GM10847 (cell line): Measurements from ENCODE around the gene LAD1.

Experiments
- POLR2A ChIP-seq: IDR thresholded peaks from 2 replicates; pipeline ENCODE4 v1.6.1; 2011; ENCODE audit not compliant: insufficient read length; ENCODE audit errors: extremely low read depth

The LAD1 gene

DNA sequence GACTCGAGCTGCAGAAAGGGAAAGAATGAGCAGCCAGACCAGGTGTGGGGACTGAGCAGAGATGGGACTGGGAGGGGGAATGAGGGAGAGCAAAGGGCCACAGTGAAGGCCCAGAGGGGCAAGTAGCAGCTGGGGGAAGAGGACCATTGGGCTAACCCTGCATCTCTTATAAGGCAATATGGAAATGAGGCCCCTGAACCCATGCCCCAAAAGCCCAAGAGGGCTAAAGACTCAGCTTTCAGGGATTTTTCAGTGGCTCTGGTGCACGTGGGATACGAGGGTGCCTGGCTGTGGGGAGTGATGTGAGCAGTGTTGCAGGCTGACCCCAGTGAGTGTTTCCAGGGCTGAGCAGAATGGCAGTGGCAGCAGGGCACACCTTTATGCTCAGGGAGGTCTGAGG, 22.9 kb upstream of the LAD1 start:
- TF ChIP-seq POLR2A, result no peak

DNA sequence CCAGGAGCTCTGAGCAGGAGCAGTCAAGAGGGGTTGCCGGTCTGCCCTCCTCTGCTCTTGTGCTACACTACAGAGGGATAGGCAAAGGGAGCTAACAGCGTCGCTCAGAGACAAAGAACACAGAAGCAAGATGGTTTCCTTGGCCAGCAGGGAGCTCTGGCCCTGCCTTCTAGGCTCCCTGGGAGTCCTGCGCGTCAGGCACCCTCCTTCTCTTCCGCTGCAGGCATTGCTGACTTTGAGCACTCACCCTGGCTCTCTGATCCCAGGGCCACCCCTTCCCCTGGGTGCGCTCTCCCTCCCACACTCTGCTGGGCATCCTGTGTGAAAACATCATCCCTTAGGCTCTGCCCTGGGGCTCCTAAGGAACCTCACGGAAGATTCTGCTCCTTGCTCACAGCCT, 21.9 kb upstream of the LAD1 start:
- no peak for TF ChIP-seq POLR2A

DNA sequence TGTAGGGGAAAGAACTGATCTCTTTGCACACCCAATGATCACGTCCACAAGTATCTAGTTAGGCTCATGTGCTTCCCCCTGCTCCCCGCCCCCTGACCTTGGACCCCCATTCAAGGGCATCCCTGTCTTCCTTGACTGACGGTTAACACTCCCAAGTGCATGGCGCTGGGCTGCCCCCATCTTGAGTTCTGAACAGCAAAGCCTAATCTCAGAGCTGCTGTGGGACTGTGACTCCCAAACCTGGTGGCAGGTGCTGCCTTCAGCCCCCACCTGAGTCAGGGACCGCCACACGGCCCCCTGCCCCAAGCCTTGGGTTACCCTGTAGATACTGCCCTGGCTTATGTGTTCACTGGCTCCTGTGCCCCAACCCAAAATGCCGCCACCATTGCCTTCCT, 21.5 kb upstream of the LAD1 start:
- no peak for TF ChIP-seq POLR2A

GRCh38 chr1:201419746-201420607, 20.9 kb upstream of the LAD1 start:
- TF ChIP-seq POLR2A, result no peak

DNA sequence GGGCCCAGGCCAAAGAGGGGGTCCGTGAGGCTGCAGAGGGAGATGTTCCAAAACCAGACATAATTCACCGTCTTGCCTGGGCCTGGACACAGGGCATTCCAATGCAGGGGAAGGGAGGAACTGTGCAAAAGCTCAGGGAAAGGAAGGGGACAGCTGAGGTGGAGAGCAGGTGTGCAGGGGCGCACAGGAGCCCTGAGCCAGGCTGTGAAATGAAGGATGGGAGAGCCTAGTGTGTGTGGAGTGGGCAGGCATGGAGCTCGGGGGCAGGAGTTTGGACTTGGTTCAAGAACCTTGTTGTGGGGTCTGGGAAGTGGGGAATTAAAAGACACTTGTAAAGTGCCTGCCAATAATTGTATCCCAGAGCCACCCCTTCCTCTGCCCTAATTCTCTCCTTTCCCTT, 20.1 kb upstream of the LAD1 start:
- no peak for TF ChIP-seq POLR2A

GRCh38 chr1:201418461-201418860, 19.3 kb upstream of the LAD1 start:
- no peak for TF ChIP-seq POLR2A

- no peak for TF ChIP-seq POLR2A
Observed at GRCh38 chr1:201414051-201414738, 15.1 kb upstream of the LAD1 start.

DNA sequence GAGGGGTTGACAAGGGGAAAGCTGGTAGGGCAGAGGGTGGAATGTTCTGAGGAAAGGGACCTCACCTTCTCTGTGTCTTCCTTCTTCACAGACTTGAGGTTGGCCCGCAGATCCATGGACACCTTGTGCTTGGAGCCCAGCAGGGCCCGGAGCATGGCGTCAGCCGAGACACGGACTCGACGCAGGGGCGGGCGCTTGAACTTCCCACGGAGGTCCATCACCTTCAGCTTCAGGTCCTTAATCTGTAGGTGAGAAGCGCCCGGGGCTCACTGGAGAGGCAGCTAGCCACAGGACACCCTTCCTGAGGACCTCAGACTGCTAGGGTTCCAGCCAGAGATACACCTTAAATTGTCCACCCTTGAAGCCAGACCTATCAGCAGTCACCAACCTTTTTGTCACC, 12.2 kb upstream of the LAD1 start:
- TF ChIP-seq POLR2A, result no peak

DNA sequence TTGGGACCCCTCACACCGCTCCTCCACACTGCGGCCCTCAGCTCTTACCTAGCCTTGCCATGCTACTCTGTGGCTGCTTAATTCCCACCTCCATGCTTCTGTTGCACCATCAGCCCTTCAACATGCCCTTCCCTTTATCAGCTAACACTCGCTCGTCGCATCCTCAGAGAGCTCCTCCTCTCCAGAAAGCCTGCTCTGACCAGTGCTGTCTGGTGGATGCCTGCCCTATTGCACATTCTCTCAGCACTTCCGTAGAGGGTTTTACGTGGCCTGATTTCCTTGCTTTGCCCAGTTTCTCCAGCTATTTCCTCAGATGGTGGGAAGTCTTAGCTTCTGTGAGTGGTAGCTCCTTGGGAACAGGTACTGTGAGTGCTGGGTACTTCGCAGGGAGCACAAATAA, 10.3 kb upstream of the LAD1 start:
- TF ChIP-seq POLR2A, result no peak

- no peak for TF ChIP-seq POLR2A
Observed at GRCh38 chr1:201408834-201409200, 9.7 kb upstream of the LAD1 start.

DNA sequence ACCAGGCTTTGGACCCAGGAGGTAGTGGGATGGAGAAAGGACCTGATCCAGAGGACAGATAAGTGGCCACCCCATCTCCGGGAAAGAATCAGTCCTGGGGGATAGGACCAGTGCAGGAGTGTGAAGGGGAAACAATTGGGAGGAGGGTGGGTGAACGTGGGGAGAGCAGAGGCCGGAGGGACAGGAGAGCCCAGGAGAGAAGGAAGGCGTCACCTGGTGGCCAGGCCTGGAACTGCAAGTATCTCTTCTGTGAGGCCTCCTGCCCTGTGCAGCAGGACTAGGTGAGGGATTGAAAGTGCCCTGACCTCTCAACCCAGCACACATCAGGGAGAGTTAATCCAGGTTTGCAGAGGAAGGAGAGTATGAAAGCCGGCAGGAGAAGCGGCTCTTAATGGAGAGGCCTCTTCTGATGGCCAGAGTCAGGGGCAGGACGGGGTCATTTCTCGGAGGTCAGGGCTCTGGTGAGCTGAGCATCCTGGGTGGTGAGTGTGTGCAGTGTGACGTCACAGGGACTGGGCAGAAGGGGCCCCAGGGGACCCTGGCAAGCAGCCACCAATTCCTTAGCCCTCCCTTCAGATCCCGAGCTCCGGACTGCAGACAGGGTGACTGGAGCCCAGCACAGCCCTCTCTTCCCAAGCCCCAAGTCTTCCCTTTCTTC, 9.2 kb upstream of the LAD1 start:
- TF ChIP-seq POLR2A, result no peak

GRCh38 chr1:201406831-201407406, 7.8 kb upstream of the LAD1 start:
- no peak for TF ChIP-seq POLR2A

DNA sequence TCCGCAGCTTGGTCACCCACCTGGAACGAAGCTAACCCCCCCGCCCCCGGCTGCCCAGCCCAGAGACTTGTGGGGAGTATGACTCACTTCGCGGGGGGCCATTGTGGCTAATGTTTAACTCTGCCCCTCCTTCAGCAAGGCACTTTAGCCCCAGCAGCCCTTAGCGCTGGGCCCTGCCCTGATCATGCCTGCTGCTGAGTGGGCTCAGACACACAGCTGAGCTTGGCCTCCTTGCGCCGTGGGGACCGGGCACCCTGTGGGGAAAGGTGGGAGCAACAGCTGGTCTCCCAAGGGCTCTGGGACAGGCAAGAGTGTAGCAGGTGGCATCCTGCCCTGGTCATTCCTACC, 6.3 kb upstream of the LAD1 start:
- TF ChIP-seq POLR2A, result no peak

DNA sequence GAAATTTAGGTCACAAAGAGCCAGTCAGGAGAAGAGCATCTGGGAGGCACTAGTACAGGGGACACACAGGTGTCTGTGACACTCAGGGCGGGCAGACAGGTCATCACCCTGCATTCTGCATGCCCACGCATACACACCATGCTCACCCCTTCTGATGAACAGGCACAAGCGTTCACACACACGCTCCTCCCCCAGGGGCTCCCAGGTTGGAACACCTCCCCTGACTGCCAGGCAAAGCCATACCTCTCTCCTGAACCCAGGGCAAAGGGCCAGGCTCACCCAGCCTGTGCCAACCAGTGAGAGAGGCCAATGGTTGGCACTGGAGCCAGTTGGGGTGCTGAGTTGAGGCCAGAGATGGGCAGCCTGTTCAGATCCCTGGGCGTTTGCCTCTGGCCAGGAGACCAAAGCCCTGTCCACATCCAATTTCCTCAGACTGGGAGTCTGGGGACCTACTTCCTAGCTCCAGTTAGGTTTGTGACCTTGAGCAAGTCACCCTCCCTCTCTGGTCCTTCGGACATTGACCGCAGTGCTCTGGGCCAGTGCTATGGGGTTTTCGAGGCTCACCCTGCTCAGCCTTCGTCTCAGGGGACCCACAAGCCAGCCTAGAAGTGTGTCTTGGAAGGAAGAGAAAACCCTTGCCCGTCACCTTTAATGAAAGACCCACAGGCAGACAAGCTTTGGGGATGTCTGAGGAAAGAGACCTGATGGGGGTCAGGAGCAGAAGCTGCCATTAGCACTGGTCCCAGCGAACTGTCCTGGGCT, 5.8 kb upstream of the LAD1 start:
- TF ChIP-seq POLR2A, result no peak

- TF ChIP-seq POLR2A, result no peak
Observed at GRCh38 chr1:201404055-201404454, 4.9 kb upstream of the LAD1 start.
